Measurements from ENCODE around the gene ACTR5.

GRCh38 chr20:38789503-38790199 lies 41.4 kb downstream of the ACTR5 start:
- TF ChIP-seq POLR2A (IDR thresholded peaks at IDR 0.05; ENCODE audit: low read depth, low read length) = no peak
- TF ChIP-seq, protein P1, sequence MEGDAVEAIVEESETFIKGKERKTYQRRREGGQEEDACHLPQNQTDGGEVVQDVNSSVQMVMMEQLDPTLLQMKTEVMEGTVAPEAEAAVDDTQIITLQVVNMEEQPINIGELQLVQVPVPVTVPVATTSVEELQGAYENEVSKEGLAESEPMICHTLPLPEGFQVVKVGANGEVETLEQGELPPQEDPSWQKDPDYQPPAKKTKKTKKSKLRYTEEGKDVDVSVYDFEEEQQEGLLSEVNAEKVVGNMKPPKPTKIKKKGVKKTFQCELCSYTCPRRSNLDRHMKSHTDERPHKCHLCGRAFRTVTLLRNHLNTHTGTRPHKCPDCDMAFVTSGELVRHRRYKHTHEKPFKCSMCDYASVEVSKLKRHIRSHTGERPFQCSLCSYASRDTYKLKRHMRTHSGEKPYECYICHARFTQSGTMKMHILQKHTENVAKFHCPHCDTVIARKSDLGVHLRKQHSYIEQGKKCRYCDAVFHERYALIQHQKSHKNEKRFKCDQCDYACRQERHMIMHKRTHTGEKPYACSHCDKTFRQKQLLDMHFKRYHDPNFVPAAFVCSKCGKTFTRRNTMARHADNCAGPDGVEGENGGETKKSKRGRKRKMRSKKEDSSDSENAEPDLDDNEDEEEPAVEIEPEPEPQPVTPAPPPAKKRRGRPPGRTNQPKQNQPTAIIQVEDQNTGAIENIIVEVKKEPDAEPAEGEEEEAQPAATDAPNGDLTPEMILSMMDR (IDR thresholded peaks at IDR 0.05; ENCODE audit: extremely low read depth in 1 of 2, insufficient read depth in 1 of 2, low read depth in 1 of 2, low read length in 2 of 2) = no peak
- TF ChIP-seq POLR2AphosphoS5 (IDR thresholded peaks at IDR 0.05; ENCODE audit: insufficient read depth, low read depth, low read length) = no peak
- TF ChIP-seq JUN (IDR thresholded peaks at IDR 0.05; ENCODE audit: borderline replicate concordance, insufficient read depth, insufficient read length, low read depth) = no peak
- no peak for TF ChIP-seq EZH2 (IDR thresholded peaks at IDR 0.05; ENCODE audit: borderline replicate concordance, low read depth, low read length, severe bottlenecking)
- TF ChIP-seq GATA2 (IDR thresholded peaks at IDR 0.05; ENCODE audit: insufficient read depth, insufficient read length, low read depth, low read length) = no peak
- TF ChIP-seq, protein P2, sequence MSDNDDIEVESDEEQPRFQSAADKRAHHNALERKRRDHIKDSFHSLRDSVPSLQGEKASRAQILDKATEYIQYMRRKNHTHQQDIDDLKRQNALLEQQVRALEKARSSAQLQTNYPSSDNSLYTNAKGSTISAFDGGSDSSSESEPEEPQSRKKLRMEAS (IDR thresholded peaks at IDR 0.05; ENCODE audit: insufficient read depth, insufficient read length) = no peak
